GM12878 (cell line): ENCODE measurements around the gene GPM6B.

Source experiments
- BACH1 ChIP-seq: fragments of 450-650 bp; IDR thresholded peaks from 2 replicates; pipeline ENCODE4 v1.6.1; 2017; ENCODE audit warnings: mild to moderate bottlenecking, borderline replicate concordance
- EP300 ChIP-seq, 2 experiments: fragments of 150-350 bp in 1 of 2; IDR thresholded peaks; 2 replicates each; pipeline ENCODE4 v1.6.1; 2011 to 2012; ENCODE audit warnings: low read depth in 2 of 2, low read length in 2 of 2, borderline replicate concordance in 1 of 2, improper control_type of control experiment in 1 of 2, inconsistent platforms in 1 of 2; ENCODE audit not compliant: control insufficient read depth in 1 of 2
- MYC ChIP-seq: IDR thresholded peaks from 2 replicates; pipeline ENCODE4 v1.6.1; 2011; ENCODE audit warnings: mild to moderate bottlenecking, low read length, moderate library complexity, inconsistent platforms; ENCODE audit not compliant: insufficient read depth, insufficient replicate concordance, insufficient read length, severe bottlenecking
- NFIC ChIP-seq: IDR thresholded peaks from 2 replicates; pipeline ENCODE4 v1.6.1; 2012; ENCODE audit warnings: low read depth, mild to moderate bottlenecking, inconsistent platforms, low read length, moderate library complexity
- NR2F1 ChIP-seq: fragments of 450-650 bp; conservative IDR thresholded peaks from 2 replicates; pipeline ENCODE4 v1.6.1; 2017; ENCODE audit warnings: mild to moderate bottlenecking
- POLR2A ChIP-seq: IDR thresholded peaks from 2 replicates; pipeline ENCODE4 v1.6.1; 2011; ENCODE audit warnings: low read depth, mild to moderate bottlenecking, low read length
- TF ChIP-seq, protein P1 (sequence below), 3 experiments: IDR thresholded peaks in 2 of 3; conservative IDR thresholded peaks in 1 of 3; 2 replicates each; pipeline ENCODE4 v1.5.1; 2011; ENCODE audit warnings: low read depth in 3 of 3, low read length in 3 of 3, mild to moderate bottlenecking in 3 of 3, control low read depth in 2 of 3, moderate library complexity in 2 of 3, inconsistent platforms in 1 of 3, mixed read lengths in 1 of 3; ENCODE audit not compliant: control insufficient read depth in 2 of 3, insufficient read depth in 1 of 3; ENCODE audit errors: extremely low read depth in 1 of 3
- TF ChIP-seq, protein P2 (sequence below): fragments of 450-650 bp; formaldehyde crosslinking; IDR thresholded peaks from 2 replicates; pipeline ENCODE4 v1.4.0; 2020; ENCODE audit warnings: mild to moderate bottlenecking, moderate library complexity
- TF ChIP-seq, protein P3 (sequence below): fragments of 150-350 bp; IDR thresholded peaks from 2 replicates; pipeline ENCODE4 v1.6.1; 2016; ENCODE audit warnings: low read depth, low read length
- TF ChIP-seq, protein P4 (sequence below): fragments of 450-650 bp; IDR thresholded peaks from 2 replicates; pipeline ENCODE4 v1.6.1; 2017; ENCODE audit warnings: mild to moderate bottlenecking, moderate library complexity

DNA sequence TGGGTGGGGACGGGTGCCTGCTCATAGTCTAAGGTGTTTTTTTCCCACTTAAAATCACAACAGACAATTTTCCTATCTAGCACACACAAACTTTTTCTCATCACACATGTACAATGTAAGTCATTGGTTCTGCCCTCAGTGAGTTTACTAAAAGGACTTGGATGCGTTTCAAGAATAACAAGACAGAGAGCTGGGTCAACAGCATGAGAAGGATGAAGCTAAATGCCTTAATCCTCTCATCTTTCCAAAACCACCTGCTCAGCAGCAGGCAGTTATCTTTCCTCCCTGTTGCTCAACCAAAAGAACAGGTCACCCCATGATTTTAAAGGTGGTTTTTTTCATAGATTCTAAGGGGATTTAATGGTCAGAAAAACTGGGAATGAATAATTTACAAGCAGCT lies 42.2 kb downstream of the GPM6B start:
- TF ChIP-seq BACH1 (no peak), NFIC (no peak), EP300 (IDR thresholded peaks at IDR 0.05; ENCODE audit: borderline replicate concordance in 1 of 2, control insufficient read depth in 1 of 2, low read depth in 2 of 2, low read length in 2 of 2) (no peak), MYC (no peak), POLR2A (no peak), NR2F1 (no peak)
- TF ChIP-seq, protein P1, sequence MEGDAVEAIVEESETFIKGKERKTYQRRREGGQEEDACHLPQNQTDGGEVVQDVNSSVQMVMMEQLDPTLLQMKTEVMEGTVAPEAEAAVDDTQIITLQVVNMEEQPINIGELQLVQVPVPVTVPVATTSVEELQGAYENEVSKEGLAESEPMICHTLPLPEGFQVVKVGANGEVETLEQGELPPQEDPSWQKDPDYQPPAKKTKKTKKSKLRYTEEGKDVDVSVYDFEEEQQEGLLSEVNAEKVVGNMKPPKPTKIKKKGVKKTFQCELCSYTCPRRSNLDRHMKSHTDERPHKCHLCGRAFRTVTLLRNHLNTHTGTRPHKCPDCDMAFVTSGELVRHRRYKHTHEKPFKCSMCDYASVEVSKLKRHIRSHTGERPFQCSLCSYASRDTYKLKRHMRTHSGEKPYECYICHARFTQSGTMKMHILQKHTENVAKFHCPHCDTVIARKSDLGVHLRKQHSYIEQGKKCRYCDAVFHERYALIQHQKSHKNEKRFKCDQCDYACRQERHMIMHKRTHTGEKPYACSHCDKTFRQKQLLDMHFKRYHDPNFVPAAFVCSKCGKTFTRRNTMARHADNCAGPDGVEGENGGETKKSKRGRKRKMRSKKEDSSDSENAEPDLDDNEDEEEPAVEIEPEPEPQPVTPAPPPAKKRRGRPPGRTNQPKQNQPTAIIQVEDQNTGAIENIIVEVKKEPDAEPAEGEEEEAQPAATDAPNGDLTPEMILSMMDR (IDR thresholded peaks at IDR 0.05 in 2 of 3, conservative IDR thresholded peaks at IDR 0.05 in 1 of 3; ENCODE audit: control insufficient read depth in 2 of 3, extremely low read depth in 1 of 3, insufficient read depth in 1 of 3, low read depth in 3 of 3, low read length in 3 of 3): no peak
- TF ChIP-seq, protein P2, sequence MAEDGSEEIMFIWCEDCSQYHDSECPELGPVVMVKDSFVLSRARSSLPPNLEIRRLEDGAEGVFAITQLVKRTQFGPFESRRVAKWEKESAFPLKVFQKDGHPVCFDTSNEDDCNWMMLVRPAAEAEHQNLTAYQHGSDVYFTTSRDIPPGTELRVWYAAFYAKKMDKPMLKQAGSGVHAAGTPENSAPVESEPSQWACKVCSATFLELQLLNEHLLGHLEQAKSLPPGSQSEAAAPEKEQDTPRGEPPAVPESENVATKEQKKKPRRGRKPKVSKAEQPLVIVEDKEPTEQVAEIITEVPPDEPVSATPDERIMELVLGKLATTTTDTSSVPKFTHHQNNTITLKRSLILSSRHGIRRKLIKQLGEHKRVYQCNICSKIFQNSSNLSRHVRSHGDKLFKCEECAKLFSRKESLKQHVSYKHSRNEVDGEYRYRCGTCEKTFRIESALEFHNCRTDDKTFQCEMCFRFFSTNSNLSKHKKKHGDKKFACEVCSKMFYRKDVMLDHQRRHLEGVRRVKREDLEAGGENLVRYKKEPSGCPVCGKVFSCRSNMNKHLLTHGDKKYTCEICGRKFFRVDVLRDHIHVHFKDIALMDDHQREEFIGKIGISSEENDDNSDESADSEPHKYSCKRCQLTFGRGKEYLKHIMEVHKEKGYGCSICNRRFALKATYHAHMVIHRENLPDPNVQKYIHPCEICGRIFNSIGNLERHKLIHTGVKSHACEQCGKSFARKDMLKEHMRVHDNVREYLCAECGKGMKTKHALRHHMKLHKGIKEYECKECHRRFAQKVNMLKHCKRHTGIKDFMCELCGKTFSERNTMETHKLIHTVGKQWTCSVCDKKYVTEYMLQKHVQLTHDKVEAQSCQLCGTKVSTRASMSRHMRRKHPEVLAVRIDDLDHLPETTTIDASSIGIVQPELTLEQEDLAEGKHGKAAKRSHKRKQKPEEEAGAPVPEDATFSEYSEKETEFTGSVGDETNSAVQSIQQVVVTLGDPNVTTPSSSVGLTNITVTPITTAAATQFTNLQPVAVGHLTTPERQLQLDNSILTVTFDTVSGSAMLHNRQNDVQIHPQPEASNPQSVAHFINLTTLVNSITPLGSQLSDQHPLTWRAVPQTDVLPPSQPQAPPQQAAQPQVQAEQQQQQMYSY: no peak
- TF ChIP-seq, protein P3, sequence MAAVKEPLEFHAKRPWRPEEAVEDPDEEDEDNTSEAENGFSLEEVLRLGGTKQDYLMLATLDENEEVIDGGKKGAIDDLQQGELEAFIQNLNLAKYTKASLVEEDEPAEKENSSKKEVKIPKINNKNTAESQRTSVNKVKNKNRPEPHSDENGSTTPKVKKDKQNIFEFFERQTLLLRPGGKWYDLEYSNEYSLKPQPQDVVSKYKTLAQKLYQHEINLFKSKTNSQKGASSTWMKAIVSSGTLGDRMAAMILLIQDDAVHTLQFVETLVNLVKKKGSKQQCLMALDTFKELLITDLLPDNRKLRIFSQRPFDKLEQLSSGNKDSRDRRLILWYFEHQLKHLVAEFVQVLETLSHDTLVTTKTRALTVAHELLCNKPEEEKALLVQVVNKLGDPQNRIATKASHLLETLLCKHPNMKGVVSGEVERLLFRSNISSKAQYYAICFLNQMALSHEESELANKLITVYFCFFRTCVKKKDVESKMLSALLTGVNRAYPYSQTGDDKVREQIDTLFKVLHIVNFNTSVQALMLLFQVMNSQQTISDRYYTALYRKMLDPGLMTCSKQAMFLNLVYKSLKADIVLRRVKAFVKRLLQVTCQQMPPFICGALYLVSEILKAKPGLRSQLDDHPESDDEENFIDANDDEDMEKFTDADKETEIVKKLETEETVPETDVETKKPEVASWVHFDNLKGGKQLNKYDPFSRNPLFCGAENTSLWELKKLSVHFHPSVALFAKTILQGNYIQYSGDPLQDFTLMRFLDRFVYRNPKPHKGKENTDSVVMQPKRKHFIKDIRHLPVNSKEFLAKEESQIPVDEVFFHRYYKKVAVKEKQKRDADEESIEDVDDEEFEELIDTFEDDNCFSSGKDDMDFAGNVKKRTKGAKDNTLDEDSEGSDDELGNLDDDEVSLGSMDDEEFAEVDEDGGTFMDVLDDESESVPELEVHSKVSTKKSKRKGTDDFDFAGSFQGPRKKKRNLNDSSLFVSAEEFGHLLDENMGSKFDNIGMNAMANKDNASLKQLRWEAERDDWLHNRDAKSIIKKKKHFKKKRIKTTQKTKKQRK: no peak
- TF ChIP-seq, protein P4, sequence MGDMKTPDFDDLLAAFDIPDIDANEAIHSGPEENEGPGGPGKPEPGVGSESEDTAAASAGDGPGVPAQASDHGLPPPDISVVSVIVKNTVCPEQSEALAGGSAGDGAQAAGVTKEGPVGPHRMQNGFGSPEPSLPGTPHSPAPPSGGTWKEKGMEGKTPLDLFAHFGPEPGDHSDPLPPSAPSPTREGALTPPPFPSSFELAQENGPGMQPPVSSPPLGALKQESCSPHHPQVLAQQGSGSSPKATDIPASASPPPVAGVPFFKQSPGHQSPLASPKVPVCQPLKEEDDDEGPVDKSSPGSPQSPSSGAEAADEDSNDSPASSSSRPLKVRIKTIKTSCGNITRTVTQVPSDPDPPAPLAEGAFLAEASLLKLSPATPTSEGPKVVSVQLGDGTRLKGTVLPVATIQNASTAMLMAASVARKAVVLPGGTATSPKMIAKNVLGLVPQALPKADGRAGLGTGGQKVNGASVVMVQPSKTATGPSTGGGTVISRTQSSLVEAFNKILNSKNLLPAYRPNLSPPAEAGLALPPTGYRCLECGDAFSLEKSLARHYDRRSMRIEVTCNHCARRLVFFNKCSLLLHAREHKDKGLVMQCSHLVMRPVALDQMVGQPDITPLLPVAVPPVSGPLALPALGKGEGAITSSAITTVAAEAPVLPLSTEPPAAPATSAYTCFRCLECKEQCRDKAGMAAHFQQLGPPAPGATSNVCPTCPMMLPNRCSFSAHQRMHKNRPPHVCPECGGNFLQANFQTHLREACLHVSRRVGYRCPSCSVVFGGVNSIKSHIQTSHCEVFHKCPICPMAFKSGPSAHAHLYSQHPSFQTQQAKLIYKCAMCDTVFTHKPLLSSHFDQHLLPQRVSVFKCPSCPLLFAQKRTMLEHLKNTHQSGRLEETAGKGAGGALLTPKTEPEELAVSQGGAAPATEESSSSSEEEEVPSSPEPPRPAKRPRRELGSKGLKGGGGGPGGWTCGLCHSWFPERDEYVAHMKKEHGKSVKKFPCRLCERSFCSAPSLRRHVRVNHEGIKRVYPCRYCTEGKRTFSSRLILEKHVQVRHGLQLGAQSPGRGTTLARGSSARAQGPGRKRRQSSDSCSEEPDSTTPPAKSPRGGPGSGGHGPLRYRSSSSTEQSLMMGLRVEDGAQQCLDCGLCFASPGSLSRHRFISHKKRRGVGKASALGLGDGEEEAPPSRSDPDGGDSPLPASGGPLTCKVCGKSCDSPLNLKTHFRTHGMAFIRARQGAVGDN: no peak
